ENCODE data around the gene SGK1.

GRCh38 chr6:134233180-134233955 is 84.5 kb downstream of the SGK1 start:
- no peak for TF ChIP-seq CTCF (IDR thresholded peaks at IDR 0.05; ENCODE audit: low read depth, low read length)
- no peak for TF ChIP-seq EZH2phosphoT487 (IDR thresholded peaks at IDR 0.05; ENCODE audit: low read depth)
